ENCODE measurements around the gene GON4L. TPM values are rescaled to one million over a fixed set of nuclear protein-coding genes. Genes with fewer than 3 reads are reported as not detected.
"Not testable (repeated sequence)": the region's sequence is repeated elsewhere in the genome, so short reads cannot be mapped to it uniquely, and the experiment has no call there.

GON4L gene
- total RNA-seq, 2 experiments from 2014 or later = 44.2 to 48.8 TPM

GRCh38 chr1:155763090-155763815, 93.8 kb downstream of the GON4L start:
- H3K27ac Mint-ChIP-seq; H3K4me3 Mint-ChIP-seq; H3K4me1 Mint-ChIP-seq; H3K9me3 Mint-ChIP-seq (ENCODE audit: low read depth); POLR2A ChIA-PET; intact Hi-C loops (cut with DNase I, micrococcal nuclease); H3K27me3 Mint-ChIP-seq; DNase-seq; ATAC-seq: not testable (repeated sequence)
- CTCF ChIA-PET = interaction anchor here (0.6 to 1.2 kb wide), 3 partner anchors 23 to 143 kb away, joined by 3 read pairs; no protein-coding TSS in a partner anchor
- H3K36me3 Mint-ChIP-seq (ENCODE audit: low read depth) = peaks cover 46% of the 10 kb centered on the region

GRCh38 chr1:155761736-155762405, 95.1 kb downstream of the GON4L start:
- intact Hi-C loops (cut with DNase I, micrococcal nuclease) = no loop called here
- no peak overlapping the region for H3K4me3 Mint-ChIP-seq
- POLR2A ChIA-PET = interaction anchor here (0.7 kb wide), 1 partner anchor 569 kb away, joined by 3 read pairs; no protein-coding TSS in a partner anchor

GRCh38 chr1:155760751-155761475, 96.1 kb downstream of the GON4L start:
- intact Hi-C loops (cut with DNase I, micrococcal nuclease) = no loop called here
- no peak for ATAC-seq
- Mint-ChIP-seq H3K27me3 (no peaks in the 10 kb centered on the region), H3K36me3 (ENCODE audit: low read depth) (peaks cover 41% of the 10 kb centered on the region), H3K4me3 (no peak overlapping the region), H3K4me1 (no peaks in the 10 kb centered on the region), H3K27ac (no peak overlapping the region), H3K9me3 (ENCODE audit: low read depth) (no peaks in the 10 kb centered on the region)
- POLR2A ChIA-PET = no interaction called here
- CTCF ChIA-PET = interaction anchor here (0.6 kb wide), 1 partner anchor 104 kb away, joined by 3 read pairs; no protein-coding TSS in a partner anchor
- DNase-seq = no peak

More at GRCh38 chr1:155761736-155762405, 95.1 kb downstream of the GON4L start:
- H3K4me1 Mint-ChIP-seq = no peaks in the 10 kb centered on the region
- no peak overlapping the region for H3K27ac Mint-ChIP-seq
- peaks cover 48% of the 10 kb centered on the region for H3K36me3 Mint-ChIP-seq (ENCODE audit: low read depth)
- CTCF ChIA-PET = no interaction called here
- H3K27me3 Mint-ChIP-seq = no peaks in the 10 kb centered on the region
- DNase-seq = no peak
- no peaks in the 10 kb centered on the region for H3K9me3 Mint-ChIP-seq (ENCODE audit: low read depth)
- ATAC-seq = no peak

GRCh38 chr1:155759966-155760630, 96.9 kb downstream of the GON4L start:
- CTCF ChIA-PET = interaction anchor here (0.6 to 0.8 kb wide), 2 partner anchors 11 to 105 kb away, joined by 3 read pairs; no protein-coding TSS in a partner anchor
- no peak overlapping the region for H3K27ac Mint-ChIP-seq
- H3K4me3 Mint-ChIP-seq = no peak overlapping the region
- intact Hi-C loops (cut with DNase I, micrococcal nuclease) = no loop called here
- peaks cover 37% of the 10 kb centered on the region for H3K36me3 Mint-ChIP-seq (ENCODE audit: low read depth)
- DNase-seq (no peak), ATAC-seq (no peak)
- POLR2A ChIA-PET = no interaction called here
- no peaks in the 10 kb centered on the region for H3K4me1 Mint-ChIP-seq
- H3K27me3 Mint-ChIP-seq = no peaks in the 10 kb centered on the region
- H3K9me3 Mint-ChIP-seq (ENCODE audit: low read depth) = no peaks in the 10 kb centered on the region

GRCh38 chr1:155759017-155759416, 98.0 kb downstream of the GON4L start:
- POLR2A ChIA-PET; H3K9me3 Mint-ChIP-seq (ENCODE audit: low read depth); H3K27ac Mint-ChIP-seq; DNase-seq; H3K4me3 Mint-ChIP-seq; intact Hi-C loops (cut with DNase I, micrococcal nuclease); H3K4me1 Mint-ChIP-seq; CTCF ChIA-PET; H3K27me3 Mint-ChIP-seq; ATAC-seq: not testable (repeated sequence)
- H3K36me3 Mint-ChIP-seq (ENCODE audit: low read depth) = peaks cover 34% of the 10 kb centered on the region

GRCh38 chr1:155748141-155748540, 108.9 kb downstream of the GON4L start:
- not testable (repeated sequence) for H3K27ac Mint-ChIP-seq

GRCh38 chr1:155747586-155747985, 109.4 kb downstream of the GON4L start:
- POLR2A ChIA-PET = not testable (repeated sequence)

More at GRCh38 chr1:155748141-155748540, 108.9 kb downstream of the GON4L start:
- H3K4me3 Mint-ChIP-seq; ATAC-seq; H3K27me3 Mint-ChIP-seq; DNase-seq; POLR2A ChIA-PET; H3K4me1 Mint-ChIP-seq; H3K9me3 Mint-ChIP-seq (ENCODE audit: low read depth): not testable (repeated sequence)
- intact Hi-C loops (cut with DNase I, micrococcal nuclease) = loop anchor here in 1 of 2 experiments (5.0 kb wide), 1 partner anchor 61 kb away; the partner anchor contains the start of genes DAP3 and YY1AP1
- CTCF ChIA-PET = interaction anchor here (0.6 to 0.7 kb wide), 2 partner anchors 11 to 237 kb away, joined by 3 read pairs; no protein-coding TSS in a partner anchor
- H3K36me3 Mint-ChIP-seq (ENCODE audit: low read depth) = peaks cover 24% of the 10 kb centered on the region

GRCh38 chr1:155745284-155746228, 111.5 kb downstream of the GON4L start:
- CTCF ChIA-PET = interaction anchor here (0.7 to 1.0 kb wide), 3 partner anchors 17 to 276 kb away, joined by 3 to 4 read pairs (median 4); partner anchors contain the start of gene GON4L
- Mint-ChIP-seq H3K36me3 (ENCODE audit: low read depth) (peaks cover 12% of the 10 kb centered on the region), H3K27ac (peak overlapping the region; percentile 78), H3K4me3 (peak overlapping the region; percentile 90)
- peak; percentile 99 for DNase-seq
- intact Hi-C loops (cut with DNase I, micrococcal nuclease) = loop anchor here in 1 of 2 experiments (1.0 to 5.0 kb wide), 6 partner anchors 58 to 593 kb away; partner anchors contain the start of genes CCT3, DAP3, KHDC4 and RIT1
- ATAC-seq = peak; percentile 96
- H3K4me1 Mint-ChIP-seq; H3K27me3 Mint-ChIP-seq; H3K9me3 Mint-ChIP-seq (ENCODE audit: low read depth): not testable (repeated sequence)
- POLR2A ChIA-PET = interaction anchor here (1.0 kb wide), 1 partner anchor 64 kb away, joined by 6 read pairs; no protein-coding TSS in a partner anchor

More at GRCh38 chr1:155747586-155747985, 109.4 kb downstream of the GON4L start:
- H3K27me3 Mint-ChIP-seq; ATAC-seq; CTCF ChIA-PET; H3K4me1 Mint-ChIP-seq; H3K4me3 Mint-ChIP-seq; H3K27ac Mint-ChIP-seq; DNase-seq; H3K9me3 Mint-ChIP-seq (ENCODE audit: low read depth): not testable (repeated sequence)
- intact Hi-C loops (cut with DNase I, micrococcal nuclease) = loop anchor here in 1 of 2 experiments (5.0 kb wide), 1 partner anchor 60 kb away; the partner anchor contains the start of genes DAP3 and YY1AP1
- peaks cover 24% of the 10 kb centered on the region for H3K36me3 Mint-ChIP-seq (ENCODE audit: low read depth)

GRCh38 chr1:155744711-155745283, 112.2 kb downstream of the GON4L start:
- Mint-ChIP-seq H3K9me3 (ENCODE audit: low read depth) (no peaks in the 10 kb centered on the region), H3K4me3 (peak overlapping the region; percentile 90), H3K36me3 (ENCODE audit: low read depth) (peaks cover 10% of the 10 kb centered on the region), H3K4me1 (peaks cover 4% of the 10 kb centered on the region), H3K27me3 (no peaks in the 10 kb centered on the region), H3K27ac (peak overlapping the region; percentile 78)
- no peak for DNase-seq
- ChIA-PET POLR2A (interaction anchor here (0.6 kb wide), 2 partner anchors 18 to 114 kb away, joined by 3 read pairs; no protein-coding TSS in a partner anchor), CTCF (interaction anchor here (0.7 to 1.0 kb wide), 3 partner anchors 16 to 276 kb away, joined by 3 to 4 read pairs (median 4); partner anchors contain the start of gene GON4L)
- no peak for ATAC-seq
- intact Hi-C loops (cut with DNase I, micrococcal nuclease) = loop anchor here in 1 of 2 experiments (1.0 to 5.0 kb wide), 6 partner anchors 57 to 594 kb away; partner anchors contain the start of genes CCT3, DAP3, KHDC4 and RIT1
